NCI-H1930 (cell line): ENCODE data around the gene KMT2A.
A peak's percentile ranks its signal among the peaks of the same experiment; 100 is the strongest.
"Not testable (repeated sequence)": the region's sequence is repeated elsewhere in the genome, so short reads cannot be mapped to it uniquely, and the experiment has no call there.

Experiments used
- DNase-seq, 2 experiments: peaks; one replicate each; lab custom pipeline; 2025; lab: John Stamatoyannopoulos, UW

The KMT2A gene

DNA sequence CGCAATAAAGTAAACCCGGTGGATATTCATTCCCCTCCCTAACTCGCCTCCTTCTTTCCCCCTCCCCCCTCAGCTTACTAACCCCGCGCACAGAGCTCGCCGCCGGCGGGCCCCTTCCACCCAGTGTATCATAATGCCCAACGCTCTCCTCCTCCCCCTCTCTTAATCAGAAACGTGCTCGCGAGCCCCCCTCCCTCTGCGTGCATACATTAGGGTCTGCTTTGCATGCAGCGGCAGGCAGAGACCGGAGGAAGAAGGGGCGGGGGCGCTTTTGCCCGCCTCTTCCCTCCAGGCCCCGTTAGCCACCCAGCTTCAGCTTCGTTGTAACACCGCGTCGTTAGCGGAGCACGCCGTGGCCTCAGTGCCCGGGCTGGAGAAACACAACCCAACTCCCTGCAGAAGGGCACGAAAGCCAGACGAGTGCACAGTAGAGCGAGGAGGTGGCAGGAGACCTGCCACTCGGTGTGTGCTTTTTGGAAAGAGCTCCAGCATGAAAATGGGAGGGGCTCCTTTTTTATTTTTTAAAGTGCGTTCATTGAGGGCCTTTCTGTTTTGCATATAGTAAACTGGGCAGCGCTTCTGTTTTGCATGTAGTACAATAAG, 901 bp upstream of the KMT2A start:
- peak; percentile 54 to 76 for DNase-seq

DNA sequence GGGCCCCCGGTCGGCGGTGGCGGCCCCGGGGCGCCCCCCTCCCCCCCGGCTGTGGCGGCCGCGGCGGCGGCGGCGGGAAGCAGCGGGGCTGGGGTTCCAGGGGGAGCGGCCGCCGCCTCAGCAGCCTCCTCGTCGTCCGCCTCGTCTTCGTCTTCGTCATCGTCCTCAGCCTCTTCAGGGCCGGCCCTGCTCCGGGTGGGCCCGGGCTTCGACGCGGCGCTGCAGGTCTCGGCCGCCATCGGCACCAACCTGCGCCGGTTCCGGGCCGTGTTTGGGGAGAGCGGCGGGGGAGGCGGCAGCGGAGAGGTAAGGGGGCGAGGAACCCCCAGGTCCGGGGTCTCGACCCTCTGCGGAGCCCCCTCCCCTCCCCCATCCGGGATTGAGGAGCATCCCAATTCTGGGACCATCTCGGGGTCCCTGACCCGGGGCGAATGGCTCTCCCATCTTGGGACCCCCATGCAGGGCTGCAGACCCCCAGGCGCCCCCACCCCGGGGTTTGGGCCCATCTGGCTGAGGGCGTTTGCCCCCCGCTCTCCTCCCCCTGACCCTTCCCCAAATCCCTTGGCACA, 431 bp downstream of the KMT2A start:
- DNase-seq, result no peak

DNA sequence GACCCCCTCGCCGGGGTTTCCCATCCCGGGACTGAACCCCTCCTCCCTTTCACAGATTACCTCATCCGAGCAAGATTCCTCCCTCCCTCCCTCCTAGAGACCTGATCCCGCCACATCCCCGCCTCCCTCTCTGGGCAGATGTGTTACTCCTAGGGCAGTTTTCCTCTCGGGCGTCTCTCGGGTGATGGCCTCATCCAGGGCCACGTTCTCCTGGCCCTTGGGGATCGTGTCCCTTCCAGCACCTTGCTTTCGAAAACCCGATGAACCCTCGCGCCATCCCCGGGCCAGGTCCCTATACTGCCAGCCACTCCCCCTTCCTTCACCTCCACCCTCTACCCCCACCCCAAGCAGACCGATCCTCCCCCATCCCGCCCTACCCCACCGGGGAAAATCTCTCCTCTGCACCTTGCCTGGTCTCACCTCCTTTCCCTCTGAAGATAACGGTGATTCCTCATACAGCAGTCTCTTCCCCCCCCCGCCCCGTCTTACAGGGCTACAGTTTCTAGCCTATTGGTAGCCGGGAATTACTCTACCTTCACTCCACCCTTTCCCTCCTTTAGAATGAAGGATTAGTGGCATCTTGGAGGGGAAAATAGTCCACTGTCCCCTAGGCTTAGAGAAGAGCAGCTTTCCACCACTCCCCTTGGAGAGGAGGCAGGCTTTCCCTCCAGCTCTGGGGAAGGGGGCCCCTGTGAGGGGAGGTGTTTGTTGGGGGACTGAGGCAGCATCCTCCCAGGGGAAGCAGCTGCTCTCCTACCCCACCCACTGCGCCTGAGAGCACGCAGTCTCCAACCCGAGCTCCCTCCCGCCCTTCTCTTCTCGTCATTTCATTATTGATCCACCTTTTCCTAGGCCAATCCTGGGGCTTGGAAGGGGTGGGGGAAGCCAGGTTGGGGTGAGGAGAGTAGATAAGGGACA, 1.2 kb downstream of the KMT2A start:
- DNase-seq, result no peak

DNA sequence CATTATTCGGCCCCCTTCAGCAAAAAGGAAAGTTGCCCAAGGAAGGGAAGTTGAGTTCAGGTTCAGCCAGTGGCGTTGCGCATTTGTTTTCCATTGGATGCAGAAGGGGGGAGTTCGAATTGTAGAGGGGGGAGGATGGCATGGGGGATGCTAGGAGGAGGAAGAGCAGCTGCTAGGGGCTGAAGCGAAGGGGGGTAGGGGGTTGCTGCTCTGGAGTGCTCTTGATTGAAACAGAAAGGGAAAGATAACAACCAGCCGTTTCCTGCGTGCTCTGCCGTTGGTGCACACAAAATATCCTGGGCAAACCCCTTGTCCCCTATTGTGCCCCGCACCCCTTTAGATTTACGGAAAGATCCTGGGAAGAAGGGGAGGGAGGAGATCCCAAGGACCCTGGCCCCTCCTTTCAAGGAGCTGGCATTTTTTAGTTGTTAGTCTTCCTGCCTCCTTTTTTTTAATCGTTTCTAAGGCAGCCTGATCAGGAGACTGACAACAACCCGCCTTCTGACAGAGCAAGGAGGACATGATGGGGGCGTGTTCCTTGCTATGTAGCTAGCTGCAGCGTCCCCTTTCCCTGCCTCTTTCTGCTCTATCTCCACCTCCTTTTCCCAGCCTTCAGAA, 2.1 kb downstream of the KMT2A start:
- no peak for DNase-seq

DNA sequence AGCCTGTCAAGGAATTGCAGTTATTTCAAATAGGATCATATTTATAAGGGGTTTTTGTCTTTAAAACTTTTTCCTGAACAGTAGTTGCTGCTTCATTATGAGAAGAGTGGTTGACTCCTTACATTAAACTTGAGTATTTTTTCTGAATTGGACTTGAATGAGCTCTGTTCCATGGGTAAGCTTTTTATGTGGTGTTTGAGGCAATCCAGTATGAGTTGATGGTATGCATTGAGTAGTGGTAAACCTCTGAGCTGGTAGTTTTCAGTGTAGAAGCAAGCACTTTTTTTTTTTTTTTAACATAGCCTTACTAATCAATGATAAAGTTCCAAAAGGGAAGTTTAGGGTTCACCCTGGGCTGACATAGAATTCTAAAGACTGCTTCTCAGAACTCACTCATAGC, 3.4 kb downstream of the KMT2A start:
- DNase-seq, result no peak

DNA sequence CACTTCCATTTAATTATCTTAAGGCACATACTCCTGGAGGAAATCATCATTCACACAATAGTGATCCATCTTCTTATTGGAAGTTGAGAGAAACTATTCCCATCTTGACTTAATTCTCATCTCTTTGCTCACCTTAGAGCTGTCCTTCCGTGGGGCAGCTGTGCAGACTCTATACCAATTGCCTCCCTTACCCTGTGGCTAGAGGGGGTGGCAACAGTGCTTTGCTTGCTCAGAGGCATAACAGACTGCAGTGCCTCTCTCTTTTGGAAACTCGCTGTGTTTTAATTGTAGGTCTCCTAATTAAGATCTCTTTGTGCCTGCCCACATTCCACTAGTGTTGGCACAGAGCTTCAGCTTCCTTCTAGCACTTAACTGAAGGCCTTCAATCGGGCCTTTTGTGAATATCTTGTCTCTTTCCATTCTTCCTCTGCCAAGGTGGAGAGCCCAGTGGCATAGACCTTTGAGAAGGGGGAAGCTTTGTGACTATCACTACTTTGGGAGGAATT, 5.5 kb downstream of the KMT2A start:
- no peak for DNase-seq

DNA sequence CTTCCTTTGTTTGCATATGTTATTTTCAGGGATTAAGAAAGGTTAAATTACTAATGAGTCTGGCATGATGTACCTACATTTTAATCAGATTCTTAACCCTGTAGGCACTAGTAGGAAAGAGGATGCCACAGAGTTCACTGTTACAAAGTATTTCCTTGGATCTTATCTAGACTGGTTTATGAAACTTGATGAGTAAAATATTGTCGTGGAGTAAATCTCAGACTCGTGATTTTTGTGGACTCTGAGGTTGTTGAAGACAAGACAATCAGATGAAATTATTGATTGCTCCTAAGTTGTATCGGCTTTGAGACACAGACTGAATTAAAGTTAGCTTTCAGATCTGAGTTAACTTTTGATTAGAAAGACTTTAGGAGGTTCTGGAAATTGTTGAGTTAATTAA, 6.0 kb downstream of the KMT2A start:
- DNase-seq, result no peak

DNA sequence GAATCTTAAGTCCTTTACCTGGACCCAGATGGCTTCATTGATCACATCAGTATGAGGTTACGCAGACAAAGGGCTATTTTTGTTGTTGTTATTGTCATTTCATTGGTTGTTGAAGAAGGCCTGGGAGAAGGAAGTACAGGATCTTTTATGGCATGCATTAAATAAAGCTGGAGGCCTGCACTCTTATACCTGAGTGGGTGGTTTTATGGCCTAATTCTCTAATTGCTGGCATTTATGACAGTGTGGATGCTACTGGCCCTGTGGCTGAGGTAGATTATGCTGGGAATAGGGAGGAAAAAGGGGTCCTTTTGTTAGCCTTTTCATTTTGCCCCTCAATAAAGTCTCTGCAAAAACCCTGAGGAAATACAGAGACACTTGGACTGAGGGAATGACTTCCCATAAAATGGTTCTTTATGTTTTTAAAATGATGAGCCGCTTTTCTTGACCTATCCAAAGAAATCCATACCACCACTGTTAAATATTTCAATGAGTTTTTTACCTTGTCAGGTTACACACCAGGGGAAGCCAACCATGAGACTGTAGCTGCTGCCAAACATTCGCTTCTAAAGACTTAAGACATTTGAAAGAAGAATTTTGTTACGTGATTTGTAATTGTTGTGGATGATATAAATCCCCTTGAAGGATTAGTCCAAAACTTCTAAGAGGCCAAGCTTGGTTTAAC, 6.8 kb downstream of the KMT2A start:
- no peak for DNase-seq

DNA sequence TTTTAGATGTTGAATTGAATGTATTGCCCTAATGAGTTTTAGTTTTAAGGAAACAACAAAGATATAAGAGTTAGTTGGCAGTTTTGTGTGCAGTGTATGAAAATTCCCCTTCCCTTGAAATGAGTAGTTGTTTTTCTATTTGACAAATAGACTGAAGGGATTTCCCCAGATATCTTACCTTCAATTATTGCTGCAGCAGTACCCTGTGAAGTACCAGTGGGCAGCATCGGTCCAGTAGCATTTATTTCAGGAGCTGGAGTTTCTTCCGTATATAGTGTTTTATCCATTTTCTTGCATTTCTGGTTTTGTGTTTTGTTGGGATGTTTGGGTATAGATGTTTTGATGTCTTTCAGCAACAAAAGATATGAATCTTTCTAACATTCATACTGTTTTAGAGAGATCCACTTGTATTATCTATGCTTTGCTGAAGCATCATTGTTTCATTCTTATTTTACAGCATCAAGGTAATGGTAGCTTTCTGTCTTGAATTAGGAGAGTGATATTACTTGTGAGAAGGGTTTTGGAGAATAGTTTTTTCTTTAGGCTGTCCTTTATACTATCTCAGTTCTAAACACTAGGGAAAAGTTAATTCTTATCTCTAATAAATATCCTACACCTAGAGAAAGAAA, 7.4 kb downstream of the KMT2A start:
- no peak for DNase-seq

DNA sequence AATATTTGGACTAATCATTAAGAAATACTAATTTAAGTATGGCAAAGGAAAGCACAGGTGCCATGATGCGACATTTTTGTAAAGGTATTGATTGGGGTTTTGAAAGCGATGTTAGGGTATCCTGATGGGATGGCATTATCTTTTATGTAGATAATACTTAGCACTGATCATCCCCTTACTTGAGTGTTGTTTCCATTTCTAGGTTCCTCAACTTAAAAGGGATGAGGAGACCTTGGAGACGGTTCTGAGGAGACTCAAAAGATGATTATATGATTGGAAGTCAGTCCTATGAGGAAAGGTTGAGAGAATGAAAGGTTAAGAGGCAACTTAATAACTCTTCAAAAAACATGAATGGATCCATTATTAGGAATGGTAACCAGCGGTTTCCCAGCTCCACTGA, 11.1 kb downstream of the KMT2A start:
- DNase-seq, result no peak

DNA sequence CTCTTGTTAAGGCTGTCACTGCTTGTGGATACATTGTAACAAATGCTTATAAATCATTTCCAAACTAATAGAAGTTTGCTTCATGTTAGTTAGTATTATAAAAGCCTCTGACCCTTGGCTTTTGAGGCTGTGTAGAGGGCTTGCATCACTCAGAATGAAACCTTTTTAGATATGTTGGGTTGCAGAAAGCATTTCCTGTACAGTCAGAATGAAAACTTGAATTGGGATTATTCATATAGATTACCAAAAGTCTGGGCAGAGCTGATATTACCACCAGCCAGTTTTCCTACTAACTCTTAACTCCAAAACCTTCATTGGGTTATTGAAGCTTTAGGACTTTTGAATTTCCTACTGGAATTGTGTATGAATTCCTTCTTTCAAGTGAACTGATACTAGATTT, 12.0 kb downstream of the KMT2A start:
- DNase-seq, result no peak

DNA sequence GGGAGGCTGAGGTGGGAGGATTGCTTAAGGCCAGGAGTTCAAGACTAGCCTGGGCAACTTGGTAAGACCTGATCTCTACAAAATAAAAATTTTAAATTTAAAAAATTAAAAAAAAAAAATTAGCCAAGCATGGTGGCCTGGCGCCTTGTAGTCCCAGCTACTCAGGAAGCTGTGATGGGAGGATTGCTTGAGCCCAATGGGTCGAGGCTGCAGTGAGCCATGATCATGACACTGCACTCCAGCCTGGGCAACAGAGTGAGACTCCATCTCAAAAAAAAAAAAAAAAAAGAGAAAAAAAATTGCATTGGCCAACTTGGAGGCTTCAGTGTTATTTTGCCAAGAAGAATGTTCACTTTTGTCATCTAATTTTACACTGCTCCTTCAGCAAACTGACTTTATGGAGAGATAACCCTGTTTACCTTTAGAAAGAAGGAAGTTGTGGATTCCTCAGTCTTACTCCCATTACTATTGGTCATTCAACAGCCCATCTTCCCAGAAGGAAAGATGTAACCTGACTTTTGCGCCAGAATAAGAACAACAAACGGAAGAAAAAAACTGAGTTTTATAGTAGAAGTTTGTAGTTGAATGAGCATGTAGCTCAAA, 13.1 kb downstream of the KMT2A start:
- DNase-seq, result no peak

DNA sequence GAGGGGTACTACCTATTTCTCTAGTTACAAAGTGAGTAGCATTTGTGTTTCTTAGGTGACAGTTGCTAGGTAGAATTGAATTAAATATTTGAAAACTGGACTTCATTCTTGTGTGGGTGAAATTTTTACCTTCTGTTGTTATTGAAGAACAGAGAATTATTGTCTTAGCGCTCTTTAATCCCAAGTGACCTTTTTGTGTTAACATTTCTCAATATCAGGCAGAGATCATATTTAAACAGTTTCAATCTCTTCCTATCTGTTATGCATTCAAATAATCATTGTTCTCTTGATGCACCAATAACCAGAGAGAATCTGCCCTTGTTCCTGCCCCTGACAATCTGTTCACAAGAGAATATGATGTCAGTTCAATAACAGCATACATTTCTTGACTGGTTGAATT, 14.2 kb downstream of the KMT2A start:
- DNase-seq, result no peak

DNA sequence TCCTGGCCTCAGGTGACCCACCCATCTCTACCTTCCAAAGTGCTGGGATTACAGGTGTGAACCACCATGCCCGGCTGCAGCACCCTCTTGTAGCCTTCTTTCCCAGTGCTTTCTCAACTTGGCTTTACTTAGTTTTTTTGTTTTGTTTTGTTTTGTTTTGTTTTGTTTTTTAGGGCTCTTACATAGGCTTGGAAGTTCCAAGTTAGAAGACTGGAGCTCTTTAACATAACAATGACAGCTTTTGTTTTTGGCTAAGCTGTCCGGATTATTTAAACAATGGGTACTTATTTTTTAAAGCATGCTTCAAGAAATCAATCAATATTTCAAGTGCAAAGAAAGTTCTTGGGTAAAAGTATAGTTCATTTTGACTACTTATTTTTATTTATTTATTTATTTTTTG, 25.9 kb downstream of the KMT2A start:
- DNase-seq, result no peak

DNA sequence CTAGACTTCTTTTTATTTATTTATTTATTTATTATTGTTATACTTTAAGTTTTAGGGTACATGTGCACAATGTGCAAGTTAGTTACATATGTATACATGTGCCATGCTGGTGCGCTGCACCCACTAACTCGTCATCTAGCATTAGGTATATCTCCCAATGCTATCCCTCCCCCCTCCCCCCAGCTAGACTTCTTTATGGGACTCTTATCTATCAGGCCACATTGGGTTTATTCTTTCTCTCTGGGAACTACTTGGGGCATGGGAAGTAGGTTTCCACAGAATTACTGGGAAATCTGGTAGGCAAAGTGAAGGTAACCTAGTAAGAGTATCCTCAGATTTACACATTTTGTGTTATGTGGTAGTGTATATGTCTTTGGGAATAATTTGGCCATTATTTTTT, 32.7 kb downstream of the KMT2A start:
- DNase-seq, result not testable (repeated sequence)

DNA sequence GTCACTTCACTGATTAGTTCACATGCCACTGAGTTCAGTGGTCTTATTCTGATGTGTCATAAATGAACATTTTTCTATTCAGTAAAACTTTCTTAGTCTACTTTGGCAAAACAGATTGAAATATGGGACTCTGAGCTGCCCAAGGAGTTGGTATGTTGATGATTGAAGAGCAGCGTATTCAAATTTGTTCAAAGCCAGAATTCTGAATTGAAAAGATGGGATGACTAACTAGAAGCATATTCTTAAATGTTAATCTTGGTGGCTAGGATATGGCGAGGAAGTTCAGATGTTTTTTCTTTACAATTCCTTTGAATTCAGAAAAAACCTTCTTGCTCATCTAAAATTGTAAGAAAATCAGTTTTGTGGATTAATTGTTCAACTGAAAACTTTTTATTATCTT, 34.7 kb downstream of the KMT2A start:
- DNase-seq, result no peak

DNA sequence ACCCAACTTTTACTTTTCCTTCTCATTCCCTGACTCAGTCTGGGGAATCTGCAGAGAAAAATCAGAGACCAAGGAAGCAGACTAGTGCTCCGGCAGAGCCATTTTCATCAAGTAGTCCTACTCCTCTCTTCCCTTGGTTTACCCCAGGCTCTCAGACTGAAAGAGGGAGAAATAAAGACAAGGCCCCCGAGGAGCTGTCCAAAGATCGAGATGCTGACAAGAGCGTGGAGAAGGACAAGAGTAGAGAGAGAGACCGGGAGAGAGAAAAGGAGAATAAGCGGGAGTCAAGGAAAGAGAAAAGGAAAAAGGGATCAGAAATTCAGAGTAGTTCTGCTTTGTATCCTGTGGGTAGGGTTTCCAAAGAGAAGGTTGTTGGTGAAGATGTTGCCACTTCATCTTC, 37.2 kb downstream of the KMT2A start:
- no peak for DNase-seq

DNA sequence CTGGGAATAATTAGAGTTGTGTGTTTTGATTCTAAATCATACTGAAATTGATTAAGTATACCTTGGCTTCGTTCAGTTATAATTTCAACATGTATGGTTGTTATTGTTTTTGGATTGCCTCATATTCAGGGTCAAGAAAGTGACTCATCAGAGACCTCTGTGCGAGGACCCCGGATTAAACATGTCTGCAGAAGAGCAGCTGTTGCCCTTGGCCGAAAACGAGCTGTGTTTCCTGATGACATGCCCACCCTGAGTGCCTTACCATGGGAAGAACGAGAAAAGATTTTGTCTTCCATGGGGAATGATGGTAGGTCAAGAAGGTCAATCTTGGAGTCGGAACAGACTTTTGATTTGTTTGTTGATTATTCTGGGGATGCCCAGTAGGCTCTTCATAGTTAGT, 40.4 kb downstream of the KMT2A start:
- DNase-seq, result no peak

DNA sequence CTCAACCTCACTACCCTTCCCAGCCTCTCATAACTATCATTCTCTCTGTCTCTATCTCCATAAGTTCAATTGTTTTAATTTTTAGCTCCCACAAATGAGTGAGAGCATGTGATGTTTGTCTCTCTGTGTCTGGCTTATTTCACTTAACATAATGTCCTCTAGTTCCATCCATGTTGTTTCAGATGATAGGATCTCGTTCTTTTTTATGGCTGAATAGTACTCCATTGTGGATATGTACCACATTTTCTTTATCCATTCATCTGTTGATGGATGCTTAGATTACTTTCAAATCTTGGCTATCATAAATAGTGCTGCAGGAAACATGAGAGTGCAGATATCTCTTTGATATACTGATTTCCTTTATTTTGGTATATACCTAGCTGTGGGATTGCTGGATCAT, 44.9 kb downstream of the KMT2A start:
- not testable (repeated sequence) for DNase-seq

DNA sequence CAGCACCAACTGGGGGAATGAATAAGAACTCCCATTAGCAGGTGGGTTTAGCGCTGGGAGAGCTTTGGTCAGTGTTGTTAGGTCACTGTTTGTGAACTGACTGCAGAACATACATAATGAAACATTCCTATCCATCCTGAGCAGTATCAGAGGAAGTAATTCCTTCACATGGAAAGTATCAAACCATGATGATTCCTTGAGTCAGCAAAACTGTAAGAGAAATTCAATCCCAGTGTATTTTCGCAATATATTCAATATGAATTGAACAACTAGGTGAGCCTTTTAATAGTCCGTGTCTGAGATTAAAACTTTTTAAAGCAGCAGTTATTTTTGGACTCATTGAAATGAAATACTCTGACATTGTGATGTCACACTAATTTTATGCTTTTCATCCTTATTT, 48.1 kb downstream of the KMT2A start:
- DNase-seq, result no peak

DNA sequence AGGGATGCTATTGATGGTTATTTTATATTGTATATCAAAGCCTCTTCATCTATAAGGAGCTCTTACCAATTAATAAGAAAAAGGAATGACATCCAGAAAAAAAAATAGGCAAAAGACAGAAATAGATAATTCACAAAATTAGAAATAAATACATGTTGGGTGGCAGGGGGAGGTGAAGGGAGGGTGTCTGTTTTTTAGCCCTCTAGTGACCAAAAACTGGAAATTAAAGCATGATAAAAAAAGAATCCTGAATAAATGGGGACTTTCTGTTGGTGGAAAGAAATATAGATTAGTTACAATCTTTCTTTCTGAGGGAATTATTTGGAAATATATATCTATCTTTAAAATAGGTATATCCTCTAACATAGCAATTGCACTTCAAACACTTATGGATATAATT, 49.0 kb downstream of the KMT2A start:
- DNase-seq, result no peak
